Head of caudate nucleus (tissue), 42 donors: Measurements from ENCODE around the gene USP17L27.
"Not testable (repeated sequence)": the region's sequence is repeated elsewhere in the genome, so short reads cannot be mapped to it uniquely, and the experiment has no call there.

Experiments
- DNase-seq, 42 donors: peaks; one replicate each; pipeline versions ENCODE4 v3.0.0 to v3.0.0-alpha.2; 2020 to 2021; ENCODE audit warnings: mixed read lengths in 7 of 42
- intact Hi-C: fragments of 100-400 bp; cut with DNase I; formaldehyde crosslinking; loops from one replicate; pipeline ENCODE4 v1.15.0; 2022

USP17L27 gene

GRCh38 chr4:9343848-9344247 lies at the start of gene USP17L27:
TSS of gene USP17L27 (plus strand) at chr4:9344148. CDS start at chr4:9344148, 0 bp downstream.
- intact Hi-C loops, DNase-seq: not testable (repeated sequence)

GRCh38 chr4:9324191-9324590 lies 19.8 kb upstream of the USP17L27 start:
- peak in 1 of 42 donors; percentile 3 for DNase-seq
- intact Hi-C loops = not testable (repeated sequence)

- DNase-seq, intact Hi-C loops: not testable (repeated sequence)
These were observed 19.1 kb upstream of the USP17L27 start, which contains the start of gene USP17L24 for GRCh38 chr4:9324865-9325264. TSS of gene USP17L24 (plus strand) at chr4:9325165. CDS start at chr4:9325165, 0 bp downstream.

- intact Hi-C loops, DNase-seq: not testable (repeated sequence)
These were observed 14.3 kb upstream of the USP17L27 start, which contains the start of gene USP17L25 for GRCh38 chr4:9329611-9330010. TSS of gene USP17L25 (plus strand) at chr4:9329911. CDS start at chr4:9329911, 0 bp downstream.

- DNase-seq, intact Hi-C loops: not testable (repeated sequence)
These were observed 9.6 kb upstream of the USP17L27 start, which contains the start of gene USP17L26 for GRCh38 chr4:9334358-9334757. TSS of gene USP17L26 (plus strand) at chr4:9334658. CDS start at chr4:9334658, 0 bp downstream.

- intact Hi-C loops, DNase-seq: not testable (repeated sequence)
These were observed 4.8 kb upstream of the USP17L27 start, which contains the start of gene USP17L5 for GRCh38 chr4:9339103-9339502. TSS of gene USP17L5 (plus strand) at chr4:9339403. CDS start at chr4:9339403, 0 bp downstream.

- DNase-seq, intact Hi-C loops: not testable (repeated sequence)
These were observed 4.6 kb downstream of the USP17L27 start, which contains the start of gene USP17L28 for GRCh38 chr4:9348593-9348992. TSS of gene USP17L28 (plus strand) at chr4:9348893. CDS start at chr4:9348893, 0 bp downstream.

GRCh38 chr4:9350866-9351265 lies 6.9 kb downstream of the USP17L27 start:
- intact Hi-C loops = not testable (repeated sequence)

GRCh38 chr4:9353338-9353737 lies 9.4 kb downstream of the USP17L27 start, which contains the start of gene USP17L29:
TSS of gene USP17L29 (plus strand) at chr4:9353638. CDS start at chr4:9353638, 0 bp downstream.
- intact Hi-C loops, DNase-seq: not testable (repeated sequence)

More at GRCh38 chr4:9350866-9351265, 6.9 kb downstream of the USP17L27 start:
- peak in 10 of 42 donors; percentile 6 to 67 (median 32) for DNase-seq

- intact Hi-C loops, DNase-seq: not testable (repeated sequence)
These were observed 18.9 kb downstream of the USP17L27 start, which contains the start of gene USP17L30 for GRCh38 chr4:9362829-9363228. TSS of gene USP17L30 (plus strand) at chr4:9363129. CDS start at chr4:9363129, 0 bp downstream.

- DNase-seq, intact Hi-C loops: not testable (repeated sequence)
These were observed 35.9 kb downstream of the USP17L27 start for GRCh38 chr4:9379881-9380280.

GRCh38 chr4:9381012-9381534 lies 37.1 kb downstream of the USP17L27 start:
- peak; percentile 10 to 80 (median 56) for DNase-seq
- intact Hi-C loops = not testable (repeated sequence)

GRCh38 chr4:9384126-9384525 lies 40.2 kb downstream of the USP17L27 start:
- intact Hi-C loops = no loop called here
- DNase-seq = no peak

- DNase-seq, intact Hi-C loops: not testable (repeated sequence)
These were observed 45.1 kb downstream of the USP17L27 start for GRCh38 chr4:9389001-9389400.
